NK-92 (cell line): ENCODE data around the gene SEC16A.
"Not testable (repeated sequence)": the region's sequence is repeated elsewhere in the genome, so short reads cannot be mapped to it uniquely, and the experiment has no call there.

Source experiments
- DNase-seq: peaks from one replicate; lab custom pipeline; 2025; ENCODE audit not compliant: unreplicated experiment; lab: John Stamatoyannopoulos, UW

The SEC16A gene

GRCh38 chr9:136424750-136425362 is 58.0 kb downstream of the SEC16A start:
- DNase-seq: no peak

- no peak for DNase-seq
Observed at GRCh38 chr9:136423432-136424146, 59.3 kb downstream of the SEC16A start.

GRCh38 chr9:136422876-136423275 is 60.0 kb downstream of the SEC16A start:
- no peak for DNase-seq

GRCh38 chr9:136421791-136422190 is 61.0 kb downstream of the SEC16A start:
- DNase-seq: no peak

GRCh38 chr9:136419092-136419420 is 63.8 kb downstream of the SEC16A start:
- no peak for DNase-seq

- no peak for DNase-seq
Observed at GRCh38 chr9:136418182-136419091, 64.4 kb downstream of the SEC16A start.

- no peak for DNase-seq
Observed at GRCh38 chr9:136416914-136417313, 65.9 kb downstream of the SEC16A start.

- no peak for DNase-seq
Observed at GRCh38 chr9:136416427-136416826, 66.4 kb downstream of the SEC16A start.

- no peak for DNase-seq
Observed at GRCh38 chr9:136412962-136413361, 69.9 kb downstream of the SEC16A start.

GRCh38 chr9:136411378-136411777 is 71.5 kb downstream of the SEC16A start:
- DNase-seq: no peak

GRCh38 chr9:136410500-136411287 is 72.1 kb downstream of the SEC16A start, which contains the start of the genes ENTR1 and PMPCA:
TSS of gene ENTR1 (minus strand) at chr9:136410614. CDS start at chr9:136410397, 217 bp downstream.
TSS of gene PMPCA (plus strand) at chr9:136410658. CDS start at chr9:136410669, 11 bp downstream.
- peak; percentile 60 for DNase-seq

- no peak for DNase-seq
Observed at GRCh38 chr9:136409557-136410455, 73.0 kb downstream of the SEC16A start.

- no peak for DNase-seq
Observed at GRCh38 chr9:136407911-136408310, 74.9 kb downstream of the SEC16A start.

- not testable (repeated sequence) for DNase-seq
Observed at GRCh38 chr9:136407061-136407460, 75.8 kb downstream of the SEC16A start.

GRCh38 chr9:136405904-136406303 is 76.9 kb downstream of the SEC16A start:
- DNase-seq: not testable (repeated sequence)

GRCh38 chr9:136405481-136405880 is 77.4 kb downstream of the SEC16A start:
- DNase-seq: no peak

GRCh38 chr9:136404801-136405136 is 78.1 kb downstream of the SEC16A start:
- no peak for DNase-seq

GRCh38 chr9:136403915-136404800 is 78.7 kb downstream of the SEC16A start:
- peak; percentile 43 for DNase-seq

- no peak for DNase-seq
Observed at GRCh38 chr9:136403538-136403914, 79.3 kb downstream of the SEC16A start.
